K562 (cell line): ENCODE measurements around the gene SOX6. TPM values are rescaled to one million over a fixed set of nuclear protein-coding genes. Genes with fewer than 3 reads are reported as not detected.

Source experiments
- ATAC-seq: fragments of 200-7000 bp; cut with Tn5 transposase; 3 replicates; pipeline ENCODE4 v1.9.1; 2020; ENCODE audit warnings: moderate library complexity
- BruUV-seq: library from RNA; stranded (reverse); fragments of 400-500 nt; replicated peaks from 2 replicates; lab custom pipeline; 2021; lab: Mats Ljungman, UMichigan
- CTCF ChIA-PET: fragments of 300-600 bp; formaldehyde crosslinking; extraction: SDS; loops from one replicate; lab custom pipeline; 2021; ENCODE audit warnings: low intra/inter-chr PET ratio; lab: Yijun Ruan, JAX
- POLR2A ChIA-PET: fragments of 300-600, 350-650 bp; sonication (Branson Sonifier 250); formaldehyde crosslinking; extraction: SDS; loops from one replicate; lab custom pipeline; 2021; ENCODE audit warnings: antibody characterized with exemption, inconsistent platforms; lab: Yijun Ruan, JAX
- DNase-seq, 4 experiments: peaks; one replicate each; pipeline versions ENCODE4 v3.0.0 to v3.0.0-alpha.2; 2011 to 2018; ENCODE audit warnings: low spot score in 3 of 4, mixed read lengths in 3 of 4; ENCODE audit errors: extremely low read depth in 1 of 4
- FAIRE-seq: peaks from 2 replicates; lab custom pipeline; 2011; peaks lifted over from hg19 to GRCh38; lab: Jason Lieb, UNC
- H2AFZ ChIP-seq: 2 replicates; pipeline ENCODE4 v1.6.0; 2011; ENCODE audit warnings: low read depth, low read length, control low read depth, inconsistent platforms
- H3K27ac ChIP-seq: fragments of 200-600 bp; 3 replicates; pipeline ENCODE4 v1.8.0; 2011; ENCODE audit warnings: low read depth, mild to moderate bottlenecking, control low read depth, inconsistent platforms, low read length, moderate library complexity, mixed read lengths; ENCODE audit errors: extremely low read depth
- H3K27me3 ChIP-seq, 2 experiments: fragments of 300-600 bp in 1 of 2; 2 replicates in 1 of 2; 3 replicates in 1 of 2; pipeline versions ENCODE4 v1.6.0 to v1.8.0; 2011; ENCODE audit warnings: inconsistent platforms in 2 of 2, low read length in 2 of 2, mild to moderate bottlenecking in 1 of 2, mixed read lengths in 1 of 2, moderate library complexity in 1 of 2; ENCODE audit not compliant: control insufficient read depth in 2 of 2, insufficient read depth in 2 of 2
- H3K36me3 ChIP-seq: fragments of 300-600 bp; 3 replicates; pipeline ENCODE4 v1.8.0; 2011; ENCODE audit warnings: mild to moderate bottlenecking, low read length, inconsistent platforms; ENCODE audit not compliant: control insufficient read depth, insufficient read depth
- H3K4me1 ChIP-seq, 2 experiments: fragments of 200-600 bp in 1 of 2; replicated peaks in 1 of 2; 2 replicates in 1 of 2; 3 replicates in 1 of 2; pipeline versions ENCODE4 v1.5.1 to v1.8.0; 2011; ENCODE audit warnings: inconsistent platforms in 2 of 2, low read length in 2 of 2, mild to moderate bottlenecking in 1 of 2, mixed read lengths in 1 of 2, moderate library complexity in 1 of 2; ENCODE audit not compliant: control insufficient read depth in 2 of 2, insufficient read depth in 2 of 2
- H3K4me2 ChIP-seq: 2 replicates; pipeline ENCODE4 v1.6.1; 2011; ENCODE audit warnings: low read length, control low read depth, inconsistent platforms, mixed read lengths; ENCODE audit not compliant: insufficient read depth
- H3K4me3 ChIP-seq: fragments of 200-600 bp; sonication (generic), shearing (Covaris generic); 2 replicates; pipeline ENCODE4 v1.5.1; 2016; ENCODE audit warnings: control low read depth, inconsistent platforms
- H3K79me2 ChIP-seq: fragments of 200-600 bp; 3 replicates; pipeline ENCODE4 v1.8.0; 2011; ENCODE audit warnings: low read length, inconsistent platforms; ENCODE audit not compliant: control insufficient read depth, insufficient read depth
- H3K9ac ChIP-seq, 2 experiments: 2 replicates each; pipeline versions ENCODE4 v1.6.0 to v1.6.1; 2011; ENCODE audit warnings: low read depth in 2 of 2, low read length in 2 of 2, control low read depth in 1 of 2, inconsistent platforms in 1 of 2, mild to moderate bottlenecking in 1 of 2, mixed read lengths in 1 of 2; ENCODE audit not compliant: insufficient read depth in 1 of 2
- H3K9me1 ChIP-seq: one replicate; pipeline ENCODE4 v1.6.0; 2011; ENCODE audit warnings: inconsistent platforms, mild to moderate bottlenecking, low read length, moderate library complexity; ENCODE audit not compliant: control insufficient read depth, insufficient read depth
- H3K9me3 ChIP-seq: replicated peaks from 2 replicates; pipeline ENCODE4 v1.5.1; 2011; ENCODE audit warnings: low read depth, low read length, inconsistent platforms; ENCODE audit not compliant: control insufficient read depth, insufficient read depth
- H4K20me1 ChIP-seq: replicated peaks from 2 replicates; pipeline ENCODE4 v1.6.1; 2011; ENCODE audit warnings: low read length, inconsistent platforms, mixed read lengths; ENCODE audit not compliant: control insufficient read depth, insufficient read depth
- C11orf30 ChIP-seq: fragments of 450-650 bp; IDR thresholded peaks from 2 replicates; pipeline ENCODE4 v1.6.1; 2016; ENCODE audit warnings: low read depth, mild to moderate bottlenecking
- FOXJ2 ChIP-seq: fragments of 200-800 bp; sonication (Bioruptor generic); IDR thresholded peaks from 2 replicates; pipeline ENCODE4 v1.6.1; 2016; ENCODE audit warnings: missing genetic modification characterization, missing compliant biosample characterization
- MAFF ChIP-seq: IDR thresholded peaks from 2 replicates; pipeline ENCODE4 v1.6.1; 2012; ENCODE audit warnings: low read length, improper control_type of control experiment
- MAFG ChIP-seq: fragments of 450-650 bp; conservative IDR thresholded peaks from 2 replicates; pipeline ENCODE4 v1.6.1; 2016; ENCODE audit warnings: missing genetic modification characterization, missing compliant biosample characterization
- MAFK ChIP-seq: IDR thresholded peaks from 2 replicates; pipeline ENCODE4 v1.6.1; 2011; ENCODE audit warnings: low read length, improper control_type of control experiment
- ZBTB17 ChIP-seq: fragments of 450-650 bp; formaldehyde crosslinking; IDR thresholded peaks from 2 replicates; pipeline ENCODE4 v1.4.0; 2020; ENCODE audit warnings: mild to moderate bottlenecking
- ZNF23 ChIP-seq: fragments of 250-450 bp; sonication (Bioruptor Pico); IDR thresholded peaks from 2 replicates; pipeline ENCODE4 v1.4.0; 2020; ENCODE audit warnings: mild to moderate bottlenecking
- ZNF316 ChIP-seq: fragments of 450-650 bp; IDR thresholded peaks from 2 replicates; pipeline ENCODE4 v1.6.1; 2016
- ZNF695 ChIP-seq: fragments of 450-650 bp; formaldehyde crosslinking; IDR thresholded peaks from 2 replicates; pipeline ENCODE4 v1.4.0; 2020; ENCODE audit warnings: mild to moderate bottlenecking, moderate library complexity
- WGBS: fragments of 100-300 bp; shearing (Covaris generic); methylation state at CpG from one replicate; pipeline ENCODE4 v1.1.6; 2016; ENCODE audit warnings: low coverage, mixed read lengths; ENCODE audit not compliant: insufficient coverage; ENCODE audit errors: missing lambda C conversion rate; 5-methylcytosine and 5-hydroxymethylcytosine counted together
- in situ Hi-C: fragments of 300-500 bp; cut with MboI; formaldehyde crosslinking; loops from 4 replicates; pipeline ENCODE4 v1.15.0; 2018; ENCODE audit warnings: inconsistent platforms, mixed read lengths
- intact Hi-C: fragments of 100-400 bp; cut with micrococcal nuclease; formaldehyde crosslinking; loops from 2 replicates; pipeline ENCODE4 v1.14.2; 2022
- polyA plus RNA-seq, 8 experiments: library from polyadenylated mRNA; depleted of rRNA in 4 of 8; stranded (reverse) in 5 of 8; unstranded in 3 of 8; fragments of >200 nt; fragmentation: Nextera tagmentation in 2 of 8; fragmentation: Illumina TruSeq in 1 of 8; extraction: Ambion mirVana in 2 of 8; extraction: Trizol in 1 of 8; gene quantifications; 2 replicates each; pipeline versions ENCODE4 v1.2.1 to v1.2.3, GENCODE V29; 2011 to 2014; ENCODE audit warnings: inconsistent platforms in 1 of 8, missing spikeins in 1 of 8
- total RNA-seq, 7 experiments: library from RNA; depleted of rRNA in 6 of 7; stranded (reverse); fragments of >200 nt in 6 of 7; fragmentation: Illumina TruSeq in 2 of 7; extraction: Trizol in 2 of 7; gene quantifications; 2 replicates each; pipeline versions ENCODE4 v1.2.1 to v1.2.3, GENCODE V29; 2011 to 2021; ENCODE audit warnings: low replicate concordance in 1 of 7
- TF ChIP-seq, protein P1 (sequence below), 2 experiments: IDR thresholded peaks; 2 replicates each; pipeline ENCODE4 v1.6.1; 2011; ENCODE audit warnings: borderline replicate concordance in 1 of 2, control low read depth in 1 of 2, low read depth in 1 of 2, low read length in 1 of 2, mild to moderate bottlenecking in 1 of 2, mixed read lengths in 1 of 2, moderate library complexity in 1 of 2; ENCODE audit not compliant: insufficient read depth in 1 of 2, insufficient read length in 1 of 2, poor library complexity in 1 of 2, severe bottlenecking in 1 of 2; ENCODE audit errors: extremely low read depth in 1 of 2

The SOX6 gene
- total and polyA plus RNA-seq, 9 of the 15 experiments (the other 6 are each of a cell fraction or from before 2014, with no cell fraction given) = 0.89 to 8.7 (median 5.7) TPM

- no peak for DNase-seq
- no peaks in the 10 kb centered on the region for H3K79me2 ChIP-seq
- TF ChIP-seq FOXJ2 (tag) = peak; percentile 55; the same call in 1 of the 2 replicates
- no peak for TF ChIP-seq ZNF695 (CRISPR knock-in tag)
- TF ChIP-seq, protein P1, sequence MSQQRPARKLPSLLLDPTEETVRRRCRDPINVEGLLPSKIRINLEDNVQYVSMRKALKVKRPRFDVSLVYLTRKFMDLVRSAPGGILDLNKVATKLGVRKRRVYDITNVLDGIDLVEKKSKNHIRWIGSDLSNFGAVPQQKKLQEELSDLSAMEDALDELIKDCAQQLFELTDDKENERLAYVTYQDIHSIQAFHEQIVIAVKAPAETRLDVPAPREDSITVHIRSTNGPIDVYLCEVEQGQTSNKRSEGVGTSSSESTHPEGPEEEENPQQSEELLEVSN (IDR thresholded peaks at IDR 0.05; ENCODE audit: borderline replicate concordance in 1 of 2, extremely low read depth in 1 of 2, insufficient read depth in 1 of 2, insufficient read length in 1 of 2, low read depth in 1 of 2, low read length in 1 of 2, poor library complexity in 1 of 2, severe bottlenecking in 1 of 2) = no peak
- TF ChIP-seq, all 486 proteins: peak for 1
- Histone ChIP-seq H3K9me3 (no peaks in the 10 kb centered on the region), H3K4me1 (no peaks in the 10 kb centered on the region), H3K27ac (no peak overlapping the region), H2AFZ (no peak overlapping the region), H3K9me1 (no peaks in the 10 kb centered on the region), H3K9ac (no peak overlapping the region), H3K4me2 (no peak overlapping the region), H4K20me1 (no peaks in the 10 kb centered on the region), H3K27me3 (no peaks in the 10 kb centered on the region), H3K36me3 (no peaks in the 10 kb centered on the region), H3K4me3 (no peak overlapping the region)
- ChIA-PET CTCF (no interaction called here), POLR2A (no interaction called here)
- ATAC-seq (no peak), FAIRE-seq (no peak)
- in situ Hi-C loops (no loop called here), intact Hi-C loops (no loop called here)
- no TSS peak for BruUV-seq
Measured at GRCh38 chr11:16037179-16037578, 319.2 kb downstream of the SOX6 start.

DNA sequence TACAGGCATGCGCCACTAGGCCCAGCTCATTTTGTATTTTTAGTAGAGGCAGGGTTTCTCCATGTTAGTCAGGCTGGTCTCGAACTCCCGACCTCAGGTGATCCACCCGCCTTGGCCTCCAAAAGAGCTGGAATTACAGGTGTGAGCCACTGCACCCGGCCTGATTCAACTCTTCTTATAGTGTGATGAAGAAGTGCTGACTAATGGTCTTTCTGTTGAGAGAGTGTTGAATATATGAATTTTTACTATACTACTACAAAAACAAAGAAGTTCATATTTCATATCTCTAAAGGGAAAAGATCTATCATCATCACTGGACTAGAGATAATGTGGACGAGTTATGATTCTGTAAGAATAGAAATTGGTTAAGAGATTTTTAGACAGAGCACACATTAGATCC lies 320.1 kb downstream of the SOX6 start:
- TF ChIP-seq, protein P1 (IDR thresholded peaks at IDR 0.05; ENCODE audit: borderline replicate concordance in 1 of 2, extremely low read depth in 1 of 2, insufficient read depth in 1 of 2, insufficient read length in 1 of 2, low read depth in 1 of 2, low read length in 1 of 2, poor library complexity in 1 of 2, severe bottlenecking in 1 of 2) = no peak
- TF ChIP-seq ZNF316 (peak; percentile 86), ZNF23 (CRISPR knock-in tag) (no peak), ZBTB17 (no peak), C11orf30 (peak; percentile 78), MAFG (tag) (peak; percentile 69), MAFF (peak; percentile 47; the same call in 1 of the 2 replicates), MAFK (peak; percentile 68)
- ChIA-PET CTCF (no interaction called here), POLR2A (no interaction called here)
- DNase-seq (no peak), ATAC-seq (no peak), FAIRE-seq (no peak)
- H3K9me3 ChIP-seq = no peaks in the 10 kb centered on the region
- no peak overlapping the region for H3K27ac ChIP-seq
- no peaks in the 10 kb centered on the region for H4K20me1 ChIP-seq
- no peaks in the 10 kb centered on the region for H3K36me3 ChIP-seq
- H2AFZ ChIP-seq = no peak overlapping the region
- H3K9me1 ChIP-seq = no peaks in the 10 kb centered on the region
- no peak overlapping the region for H3K4me3 ChIP-seq
- H3K79me2 ChIP-seq = no peaks in the 10 kb centered on the region
- WGBS = 62% methylated on average over 6 of the region's 6 CpGs
- intact Hi-C loops (no loop called here), in situ Hi-C loops (no loop called here)
- H3K9ac ChIP-seq = no peak overlapping the region
- no peaks in the 10 kb centered on the region for H3K27me3 ChIP-seq
- H3K4me2 ChIP-seq = no peak overlapping the region
- BruUV-seq = no TSS peak
- peaks cover 0 to 2% of the 10 kb centered on the region in 2 experiments; a peak in 1 of 5 replicates for H3K4me1 ChIP-seq
